ENCODE measurements around the gene PLAC9.

Gene PLAC9

GRCh38 chr10:80186364-80187012 lies 54.0 kb downstream of the PLAC9 start:
- H3K4me3 ChIP-seq (ENCODE audit: low read depth, low read length), result no peak overlapping the region
- TF ChIP-seq CTCF (IDR thresholded peaks at IDR 0.05; ENCODE audit: low read depth, low read length), result no peak
- no peak for TF ChIP-seq MYC (IDR thresholded peaks at IDR 0.05; ENCODE audit: low read depth, low read length)
- no peak for TF ChIP-seq POLR2A (IDR thresholded peaks at IDR 0.05; ENCODE audit: extremely low read depth, insufficient read length)
- TF ChIP-seq, protein P1, sequence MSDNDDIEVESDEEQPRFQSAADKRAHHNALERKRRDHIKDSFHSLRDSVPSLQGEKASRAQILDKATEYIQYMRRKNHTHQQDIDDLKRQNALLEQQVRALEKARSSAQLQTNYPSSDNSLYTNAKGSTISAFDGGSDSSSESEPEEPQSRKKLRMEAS (IDR thresholded peaks at IDR 0.05; ENCODE audit: low read depth, low read length), result no peak

DNA sequence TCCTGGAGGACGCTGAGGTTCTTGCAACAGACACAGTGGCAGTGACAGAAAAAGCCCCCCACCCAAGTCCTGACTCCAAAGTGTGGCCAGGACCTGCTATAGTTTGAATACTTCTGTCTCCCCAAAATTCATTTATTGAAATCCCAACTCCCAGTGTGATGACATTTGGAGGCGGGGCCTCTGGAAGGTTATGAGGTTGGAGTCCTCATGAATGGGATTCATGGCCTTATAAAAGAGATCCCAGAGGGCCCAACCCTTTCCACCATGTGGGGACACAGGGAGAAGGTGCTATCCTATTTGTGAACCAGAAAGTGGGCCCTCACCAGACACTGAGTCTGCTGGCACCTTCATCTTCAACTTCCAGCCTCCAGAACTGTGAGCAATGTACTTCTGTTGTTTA lies 54.5 kb downstream of the PLAC9 start:
- DNase-seq (ENCODE audit: low read depth), result no peak
- peak overlapping the region; percentile 14 for H3K4me3 ChIP-seq (ENCODE audit: low read depth, low read length)

More at GRCh38 chr10:80186364-80187012, 54.0 kb downstream of the PLAC9 start:
- no peak for DNase-seq (ENCODE audit: low read depth)

GRCh38 chr10:80187465-80188409 lies 55.2 kb downstream of the PLAC9 start:
- DNase-seq (ENCODE audit: low read depth), result peak; percentile 99
- TF ChIP-seq CTCF (IDR thresholded peaks at IDR 0.05; ENCODE audit: low read depth, low read length) (no peak), MYC (IDR thresholded peaks at IDR 0.05; ENCODE audit: low read depth, low read length) (peak; percentile 84), POLR2A (IDR thresholded peaks at IDR 0.05; ENCODE audit: extremely low read depth, insufficient read length) (no peak)
- TF ChIP-seq, protein P1 (IDR thresholded peaks at IDR 0.05; ENCODE audit: low read depth, low read length), result peak; percentile 81
- peak overlapping the region; percentile 14 for H3K4me3 ChIP-seq (ENCODE audit: low read depth, low read length)

More for the DNA sequence above, 54.5 kb downstream of the PLAC9 start:
- TF ChIP-seq, protein P1 (IDR thresholded peaks at IDR 0.05; ENCODE audit: low read depth, low read length), result no peak
- no peak for TF ChIP-seq MYC (IDR thresholded peaks at IDR 0.05; ENCODE audit: low read depth, low read length)
- no peak for TF ChIP-seq CTCF (IDR thresholded peaks at IDR 0.05; ENCODE audit: low read depth, low read length)
- TF ChIP-seq POLR2A (IDR thresholded peaks at IDR 0.05; ENCODE audit: extremely low read depth, insufficient read length), result no peak

DNA sequence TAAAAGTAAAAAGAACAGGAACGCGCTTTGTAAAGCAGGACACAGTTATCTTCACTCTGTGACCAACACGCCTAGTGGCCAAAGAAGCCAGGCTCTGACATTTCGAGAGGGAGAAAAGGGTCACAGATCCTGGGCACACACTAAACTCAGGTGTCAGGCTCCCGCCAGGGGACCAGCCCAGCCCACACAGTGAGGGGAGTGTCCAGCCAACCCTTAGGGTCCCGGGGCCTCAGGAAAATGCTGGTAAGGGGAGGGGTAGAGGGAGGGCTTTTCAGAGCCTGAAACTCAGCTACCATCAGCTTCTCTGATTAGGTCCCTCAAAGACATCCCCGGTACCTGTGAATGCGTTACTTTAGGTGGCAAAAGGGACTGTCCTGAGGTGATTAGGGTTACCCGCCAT lies 56.2 kb downstream of the PLAC9 start:
- no peak for DNase-seq (ENCODE audit: low read depth)
- TF ChIP-seq, protein P1 (IDR thresholded peaks at IDR 0.05; ENCODE audit: low read depth, low read length), result no peak
- TF ChIP-seq MYC (IDR thresholded peaks at IDR 0.05; ENCODE audit: low read depth, low read length) (no peak), CTCF (IDR thresholded peaks at IDR 0.05; ENCODE audit: low read depth, low read length) (no peak), POLR2A (IDR thresholded peaks at IDR 0.05; ENCODE audit: extremely low read depth, insufficient read length) (no peak)
- no peak overlapping the region for H3K4me3 ChIP-seq (ENCODE audit: low read depth, low read length)

GRCh38 chr10:80191589-80192270 lies 59.2 kb downstream of the PLAC9 start:
- no peak for DNase-seq (ENCODE audit: low read depth)

More at GRCh38 chr10:80191589-80192270, 59.2 kb downstream of the PLAC9 start:
- TF ChIP-seq, protein P1 (IDR thresholded peaks at IDR 0.05; ENCODE audit: low read depth, low read length), result no peak
- TF ChIP-seq POLR2A (IDR thresholded peaks at IDR 0.05; ENCODE audit: extremely low read depth, insufficient read length) (no peak), MYC (IDR thresholded peaks at IDR 0.05; ENCODE audit: low read depth, low read length) (no peak), CTCF (IDR thresholded peaks at IDR 0.05; ENCODE audit: low read depth, low read length) (no peak)
- H3K4me3 ChIP-seq (ENCODE audit: low read depth, low read length), result no peak overlapping the region
